NCI-H2227 treated with DMSO at 0.1 percent for 48 hours (cell line): ENCODE measurements around the gene P4HTM.
A peak's percentile ranks its signal among the peaks of the same experiment; 100 is the strongest.
"Not testable (repeated sequence)": the region's sequence is repeated elsewhere in the genome, so short reads cannot be mapped to it uniquely, and the experiment has no call there.

Source experiments
- DNase-seq: peaks from one replicate; lab custom pipeline; 2025; lab: John Stamatoyannopoulos, UW

The P4HTM gene

DNA sequence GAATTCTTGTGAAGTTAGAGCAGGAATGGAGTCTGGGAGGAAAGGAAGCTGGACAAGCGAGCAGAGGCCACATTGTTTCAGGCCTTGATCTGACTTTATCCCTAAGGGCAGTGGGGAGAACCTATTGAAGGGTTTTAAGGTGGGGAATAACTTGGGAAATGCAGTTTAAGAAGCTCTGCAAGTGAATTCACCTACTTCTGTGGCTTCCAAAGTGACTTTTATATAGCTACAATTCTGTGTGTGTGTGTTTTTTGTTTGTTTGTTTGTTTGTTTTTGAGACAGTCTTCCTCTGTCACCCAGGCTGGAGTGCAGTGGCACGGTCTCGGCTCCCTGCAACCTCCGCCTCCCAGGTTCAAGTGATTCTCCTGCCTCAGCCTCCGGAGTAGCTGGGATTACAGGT, 18.6 kb downstream of the P4HTM start:
- DNase-seq: not testable (repeated sequence)

DNA sequence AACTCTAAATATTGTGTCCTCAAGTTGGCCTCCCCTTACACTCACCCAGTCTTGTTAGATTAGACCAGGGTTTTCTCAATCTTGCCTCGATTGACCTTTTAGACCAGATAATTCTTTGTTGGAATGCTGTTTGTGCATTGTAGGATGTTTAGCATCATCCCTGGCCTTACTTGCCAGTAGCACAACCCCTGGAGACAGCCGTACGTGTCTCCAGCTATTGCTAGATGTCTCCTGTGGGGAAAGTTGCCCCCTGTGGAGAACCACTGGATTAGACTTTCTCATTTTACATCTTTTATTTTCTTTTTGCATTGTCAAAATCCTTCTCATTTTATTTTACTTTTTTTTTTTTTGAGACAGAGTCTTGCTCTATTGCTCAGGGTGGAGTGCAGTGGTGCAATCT, 19.4 kb downstream of the P4HTM start:
- no peak for DNase-seq

DNA sequence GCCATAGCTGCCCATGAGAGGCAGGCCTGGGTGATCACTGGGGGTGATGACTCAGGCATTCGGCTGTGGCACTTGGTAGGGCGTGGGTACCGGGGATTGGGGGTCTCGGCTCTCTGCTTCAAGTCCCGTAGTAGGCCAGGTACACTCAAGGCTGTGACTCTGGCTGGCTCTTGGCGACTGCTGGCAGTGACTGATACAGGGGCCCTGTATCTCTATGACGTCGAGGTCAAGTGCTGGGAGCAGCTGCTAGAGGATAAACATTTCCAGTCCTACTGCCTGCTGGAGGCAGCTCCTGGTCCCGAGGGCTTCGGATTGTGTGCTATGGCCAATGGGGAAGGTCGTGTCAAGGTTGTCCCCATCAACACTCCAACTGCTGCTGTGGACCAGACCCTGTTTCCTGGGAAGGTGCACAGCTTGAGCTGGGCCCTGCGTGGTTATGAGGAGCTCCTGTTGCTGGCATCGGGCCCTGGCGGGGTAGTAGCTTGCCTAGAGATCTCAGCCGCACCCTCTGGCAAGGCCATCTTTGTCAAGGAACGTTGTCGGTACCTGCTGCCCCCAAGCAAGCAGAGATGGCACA, 22.5 kb downstream of the P4HTM start:
- DNase-seq: no peak

DNA sequence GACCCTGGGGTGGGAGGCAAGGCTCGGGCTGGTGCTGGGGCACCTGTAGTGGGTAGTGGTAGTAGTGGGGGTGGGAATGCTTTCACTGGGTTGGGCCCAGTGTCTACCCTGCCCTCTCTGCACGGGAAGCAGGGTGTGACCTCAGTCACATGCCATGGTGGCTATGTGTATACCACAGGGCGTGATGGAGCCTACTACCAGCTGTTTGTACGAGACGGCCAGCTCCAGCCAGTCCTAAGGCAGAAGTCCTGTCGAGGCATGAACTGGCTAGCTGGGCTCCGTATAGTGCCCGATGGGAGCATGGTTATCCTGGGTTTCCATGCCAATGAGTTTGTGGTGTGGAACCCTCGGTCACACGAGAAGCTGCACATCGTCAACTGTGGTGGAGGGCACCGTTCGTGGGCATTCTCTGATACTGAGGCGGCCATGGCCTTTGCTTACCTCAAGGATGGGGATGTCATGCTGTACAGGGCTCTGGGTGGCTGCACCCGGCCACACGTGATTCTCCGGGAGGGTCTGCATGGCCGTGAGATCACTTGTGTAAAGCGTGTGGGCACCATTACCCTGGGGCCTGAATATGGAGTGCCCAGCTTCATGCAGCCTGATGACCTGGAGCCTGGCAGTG, 23.2 kb downstream of the P4HTM start:
- no peak for DNase-seq

DNA sequence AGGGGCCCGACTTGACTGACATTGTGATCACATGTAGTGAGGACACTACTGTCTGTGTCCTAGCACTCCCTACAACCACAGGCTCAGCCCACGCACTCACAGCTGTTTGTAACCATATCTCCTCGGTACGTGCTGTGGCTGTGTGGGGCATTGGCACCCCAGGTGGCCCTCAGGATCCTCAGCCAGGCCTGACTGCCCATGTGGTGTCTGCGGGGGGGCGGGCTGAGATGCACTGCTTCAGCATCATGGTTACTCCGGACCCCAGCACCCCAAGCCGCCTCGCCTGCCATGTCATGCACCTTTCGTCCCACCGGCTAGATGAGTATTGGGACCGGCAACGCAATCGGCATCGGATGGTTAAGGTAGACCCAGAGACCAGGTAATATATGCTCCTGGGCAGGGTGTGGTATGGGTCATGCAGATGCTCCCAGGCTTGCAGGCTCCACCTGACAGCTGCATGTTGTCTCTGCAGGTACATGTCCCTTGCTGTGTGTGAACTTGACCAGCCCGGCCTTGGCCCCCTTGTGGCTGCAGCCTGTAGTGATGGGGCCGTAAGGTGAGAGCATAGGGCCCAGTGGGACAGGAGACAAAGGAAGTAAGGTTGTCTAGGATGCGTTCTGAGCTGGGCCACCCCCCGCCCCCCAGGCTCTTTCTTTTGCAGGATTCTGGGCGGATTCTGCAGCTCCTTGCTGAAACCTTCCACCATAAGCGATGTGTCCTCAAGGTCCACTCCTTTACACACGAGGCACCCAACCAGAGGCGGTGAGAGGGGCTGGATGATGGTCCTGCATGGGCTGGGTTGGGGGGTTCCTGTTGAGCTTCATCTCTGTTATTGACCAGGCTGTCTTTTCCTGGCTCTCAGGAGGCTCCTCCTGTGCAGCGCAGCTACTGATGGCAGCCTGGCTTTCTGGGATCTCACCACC, 24.0 kb downstream of the P4HTM start:
- no peak for DNase-seq

DNA sequence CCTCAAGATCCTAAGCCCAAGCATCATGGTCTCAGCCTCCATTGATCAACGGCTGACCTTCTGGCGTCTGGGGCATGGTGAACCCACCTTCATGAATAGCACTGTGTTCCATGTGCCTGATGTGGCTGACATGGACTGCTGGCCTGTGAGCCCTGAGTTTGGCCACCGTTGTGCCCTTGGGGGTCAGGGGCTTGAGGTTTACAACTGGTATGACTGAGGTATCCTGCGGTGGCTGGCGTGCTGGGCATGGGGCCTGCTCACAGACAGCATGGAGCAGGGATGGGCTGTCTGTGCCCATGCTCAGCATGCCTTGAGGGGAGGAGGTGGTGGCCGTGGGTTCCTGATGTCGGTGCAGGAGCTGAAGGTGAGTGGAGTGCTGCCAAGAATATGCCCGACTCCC, 25.0 kb downstream of the P4HTM start:
- DNase-seq: no peak

DNA sequence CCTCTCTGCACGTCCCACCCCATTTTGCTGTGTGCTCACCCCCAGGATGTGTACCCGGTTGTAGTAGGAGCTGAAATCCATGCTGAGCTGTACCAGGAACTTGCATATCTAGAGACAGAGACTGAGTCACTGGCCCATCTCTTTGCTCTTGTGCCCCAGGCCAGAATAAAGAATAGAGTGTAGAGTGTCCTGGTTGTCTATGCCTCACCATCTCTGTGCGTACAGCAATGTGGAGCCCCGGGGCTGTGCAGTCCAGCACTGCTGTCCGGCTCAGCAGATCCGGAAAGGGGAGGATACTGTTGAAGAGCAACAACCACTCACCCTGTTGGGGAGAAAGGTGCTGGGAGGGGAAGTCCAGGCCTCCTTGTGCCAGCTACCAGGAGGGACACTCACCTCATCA, 25.7 kb downstream of the P4HTM start:
- no peak for DNase-seq

DNA sequence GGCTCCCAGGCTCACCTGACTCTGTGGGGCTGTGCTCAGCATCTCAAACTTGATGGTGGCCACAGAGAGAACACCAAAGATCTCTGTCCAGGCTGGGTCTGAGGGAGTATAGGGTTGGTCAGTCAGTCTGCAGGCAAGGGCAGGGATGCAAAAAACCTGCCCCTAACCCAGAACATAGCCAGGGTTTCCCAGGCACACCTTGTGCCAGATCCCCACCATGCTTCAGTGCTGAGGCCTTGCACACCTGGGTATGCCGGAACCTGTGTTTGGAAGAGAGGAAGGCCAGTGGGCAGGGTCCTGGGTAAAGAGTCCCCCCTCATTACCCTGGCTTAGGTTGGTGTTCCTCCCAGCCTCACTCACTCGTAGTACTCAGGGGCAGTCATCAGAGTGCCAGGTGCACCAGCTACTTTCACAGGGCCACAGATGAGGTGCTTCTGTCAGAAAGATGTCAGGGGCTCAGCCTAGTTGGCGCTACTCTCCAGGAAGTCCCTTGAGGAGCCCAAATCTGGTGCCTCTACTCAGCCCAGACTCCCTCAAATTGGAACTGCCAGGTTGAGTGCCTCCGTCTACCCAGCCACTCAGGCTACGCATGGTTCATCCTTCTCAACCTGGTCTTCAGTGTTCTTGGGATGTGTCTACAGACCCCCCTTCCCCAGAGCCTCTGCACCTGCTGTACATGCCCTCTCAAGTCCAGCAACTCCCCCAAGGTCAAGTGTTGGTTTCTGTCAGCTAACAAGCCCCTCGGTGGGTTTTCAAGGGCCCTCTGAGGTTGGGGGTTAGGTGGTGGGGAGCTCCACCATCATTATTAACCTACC, 26.6 kb downstream of the P4HTM start:
- no peak for DNase-seq

DNA sequence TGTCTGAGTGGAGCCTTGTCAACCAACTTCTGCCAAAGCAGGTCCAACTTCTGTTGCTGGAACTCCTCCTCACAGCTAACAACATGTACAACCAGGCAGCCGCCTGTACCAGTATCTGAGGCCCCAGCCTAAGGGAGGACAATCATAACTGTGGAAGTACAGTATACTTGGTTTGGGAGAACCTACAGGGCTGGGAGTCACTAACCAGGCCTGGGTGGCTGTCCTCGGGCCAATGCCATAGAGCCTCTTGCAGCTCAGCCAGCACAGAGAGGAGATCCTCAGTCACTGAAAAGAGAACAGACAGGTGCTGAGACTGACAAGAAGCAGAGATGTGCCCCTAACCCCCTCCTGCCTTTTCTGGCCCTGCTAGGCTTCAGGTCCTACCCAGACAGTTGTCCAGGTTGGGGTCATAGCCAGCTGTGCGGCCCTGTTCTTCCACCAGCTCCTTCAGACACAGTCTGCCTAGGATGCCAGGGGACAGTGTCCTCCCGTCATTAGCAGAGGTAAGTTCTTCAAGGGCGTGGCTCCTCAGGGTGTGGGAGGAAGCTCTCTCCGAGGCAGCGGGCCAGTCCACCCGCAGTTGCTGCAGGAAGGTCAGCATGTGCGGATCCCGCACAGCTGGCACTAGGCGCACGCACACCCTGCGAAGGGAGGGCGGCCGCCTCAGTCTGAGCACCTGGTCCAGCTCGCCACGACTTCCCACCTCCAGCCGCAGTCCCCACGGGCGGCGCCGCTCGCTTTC, 27.4 kb downstream of the P4HTM start:
- no peak for DNase-seq

DNA sequence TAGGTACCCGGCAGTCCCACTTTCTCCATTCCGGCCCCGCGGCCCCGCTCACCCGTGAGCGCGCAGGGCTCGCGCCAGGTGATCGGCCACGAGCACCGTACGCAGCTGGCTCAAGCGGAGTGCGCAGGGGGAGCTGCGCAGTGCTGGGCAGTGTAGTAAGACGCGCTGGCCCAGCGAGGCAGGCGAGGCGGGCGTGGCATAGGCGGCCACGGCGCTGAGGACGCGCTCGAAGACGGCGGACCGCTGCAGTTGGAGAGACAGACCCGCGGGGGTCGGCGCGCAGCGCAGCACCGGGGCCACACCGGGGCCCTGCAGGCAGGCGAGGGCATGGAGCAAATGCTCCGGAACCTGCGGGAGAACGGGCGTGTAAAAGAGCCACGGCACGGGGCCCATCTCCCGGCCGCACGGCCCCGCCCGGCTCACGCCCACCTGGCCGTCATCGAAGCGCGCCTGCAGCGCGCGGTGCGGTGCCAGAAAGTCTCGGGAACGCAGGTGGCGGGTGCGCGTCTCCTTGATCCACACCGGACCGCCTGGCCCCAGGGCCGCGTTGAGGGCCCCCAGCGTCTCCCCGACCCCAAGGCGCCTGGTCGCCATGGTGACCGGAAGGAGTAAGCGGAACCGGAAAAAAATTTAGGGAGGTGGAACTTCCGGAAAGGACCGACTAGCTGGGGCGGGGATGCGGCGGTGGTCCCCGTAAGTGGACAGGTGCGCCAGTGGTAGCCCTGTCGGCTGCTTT, 28.1 kb downstream of the P4HTM start, which contains the start of gene DALRD3:
Gene DALRD3 (minus strand): TSS at position 610 of the 736 bp plus-strand sequence. CDS start 16 bp downstream, at position 594.
- peak; percentile 63 for DNase-seq

DNA sequence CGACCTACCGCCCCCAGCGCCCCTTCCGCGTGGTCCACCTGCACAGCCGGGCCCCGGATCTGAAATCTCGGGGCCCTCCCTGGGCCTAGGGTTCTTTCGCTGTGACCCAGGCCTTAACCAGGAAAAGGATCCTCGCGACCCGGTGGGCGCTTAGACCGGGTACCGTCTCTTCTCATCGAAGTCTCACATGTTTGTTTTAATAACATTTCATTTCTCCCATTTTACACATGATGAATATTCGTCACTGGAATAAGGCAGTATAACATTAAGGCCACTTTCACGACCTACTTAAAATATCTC, 28.6 kb downstream of the P4HTM start:
- DNase-seq: no peak

DNA sequence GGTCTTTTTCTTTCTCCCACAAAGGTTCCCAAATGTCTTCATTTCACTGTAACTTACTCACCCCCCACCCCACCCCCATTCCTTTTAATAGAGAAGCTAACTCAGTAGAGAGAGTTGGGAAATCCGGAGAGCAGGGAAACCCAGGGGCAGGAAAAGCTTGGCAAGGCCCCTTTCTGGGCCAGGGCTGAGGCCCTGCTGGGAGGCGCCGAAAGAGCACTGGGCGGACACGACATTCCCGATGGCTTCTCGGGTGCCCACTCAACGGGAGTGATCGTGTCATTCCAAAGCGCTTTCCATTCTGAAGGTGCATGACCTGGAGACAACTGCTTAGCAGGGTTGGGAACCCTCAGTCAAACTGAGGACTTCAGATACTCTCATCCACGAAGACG, 29.9 kb downstream of the P4HTM start:
- DNase-seq: no peak

DNA sequence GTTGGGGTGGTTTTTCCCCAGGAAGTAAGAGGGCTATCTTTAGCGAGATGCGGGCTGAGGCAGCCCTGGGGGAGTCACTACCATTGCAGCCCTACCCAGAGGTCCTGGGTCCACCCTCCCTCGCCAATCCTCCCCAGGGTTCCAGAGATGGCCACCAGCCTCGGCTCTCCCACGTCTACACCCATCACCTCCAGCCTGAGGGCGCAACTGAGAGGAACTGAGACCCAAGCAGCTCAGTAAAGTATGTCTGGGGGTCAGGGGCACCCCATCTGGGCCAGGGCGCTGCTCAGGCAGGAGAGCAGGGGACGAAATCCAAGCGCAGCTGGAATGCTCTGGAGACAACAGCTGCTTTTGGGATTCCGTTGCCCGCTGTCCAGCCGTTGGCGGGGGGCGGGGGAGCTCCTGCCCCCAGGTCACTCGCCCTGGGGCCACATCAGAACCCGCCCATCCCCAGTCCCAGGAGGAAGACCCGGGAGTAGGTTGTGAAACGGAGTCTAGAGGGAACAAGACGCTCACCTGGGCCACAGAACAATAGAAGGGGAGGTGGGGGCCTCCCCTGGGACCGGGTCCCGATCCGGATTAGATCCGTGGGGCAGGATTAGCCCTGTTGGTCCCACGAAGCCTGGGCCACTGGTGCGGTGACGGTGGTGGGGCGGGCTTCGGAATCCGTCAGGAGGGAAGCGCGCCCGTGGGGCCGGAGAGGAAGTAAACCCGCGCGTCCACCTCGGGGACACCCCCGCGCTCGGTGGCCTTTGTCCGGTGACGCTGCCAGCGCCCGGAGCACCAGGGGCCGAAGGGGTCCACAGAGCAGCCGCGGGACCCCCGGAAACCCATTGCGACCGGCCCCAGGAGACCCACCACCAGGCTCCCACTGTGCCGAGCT, 30.5 kb downstream of the P4HTM start:
- no peak for DNase-seq

DNA sequence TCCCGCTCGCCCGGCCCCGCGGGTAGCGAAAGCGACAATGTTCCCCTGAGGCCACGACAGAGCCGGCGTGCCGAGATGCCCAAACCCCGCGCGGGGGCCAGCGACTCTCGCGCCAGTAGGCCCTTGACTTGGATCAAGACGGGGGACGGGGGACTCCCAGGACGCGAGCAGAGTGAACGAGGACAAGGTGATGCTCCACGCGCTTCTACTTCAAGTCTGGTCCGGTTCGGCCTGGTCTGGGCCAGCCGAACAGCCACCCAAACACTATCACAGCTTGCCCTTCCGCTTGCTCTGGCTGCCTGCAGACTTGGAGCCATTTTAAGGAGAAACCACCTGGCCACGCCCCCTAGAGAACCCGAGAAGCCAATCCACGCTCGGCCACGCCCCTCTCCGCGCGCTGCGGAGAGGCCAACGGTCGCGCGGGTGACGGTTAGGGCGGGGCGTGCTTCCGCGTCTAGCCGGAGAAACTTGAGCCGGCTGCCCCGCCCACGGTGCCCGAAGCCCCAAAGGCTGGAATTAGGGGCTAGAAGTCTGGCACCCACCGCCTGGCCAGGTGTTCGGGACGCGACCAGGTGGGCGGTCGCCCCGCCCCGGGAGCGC, 31.3 kb downstream of the P4HTM start:
- peak; percentile 91 for DNase-seq

DNA sequence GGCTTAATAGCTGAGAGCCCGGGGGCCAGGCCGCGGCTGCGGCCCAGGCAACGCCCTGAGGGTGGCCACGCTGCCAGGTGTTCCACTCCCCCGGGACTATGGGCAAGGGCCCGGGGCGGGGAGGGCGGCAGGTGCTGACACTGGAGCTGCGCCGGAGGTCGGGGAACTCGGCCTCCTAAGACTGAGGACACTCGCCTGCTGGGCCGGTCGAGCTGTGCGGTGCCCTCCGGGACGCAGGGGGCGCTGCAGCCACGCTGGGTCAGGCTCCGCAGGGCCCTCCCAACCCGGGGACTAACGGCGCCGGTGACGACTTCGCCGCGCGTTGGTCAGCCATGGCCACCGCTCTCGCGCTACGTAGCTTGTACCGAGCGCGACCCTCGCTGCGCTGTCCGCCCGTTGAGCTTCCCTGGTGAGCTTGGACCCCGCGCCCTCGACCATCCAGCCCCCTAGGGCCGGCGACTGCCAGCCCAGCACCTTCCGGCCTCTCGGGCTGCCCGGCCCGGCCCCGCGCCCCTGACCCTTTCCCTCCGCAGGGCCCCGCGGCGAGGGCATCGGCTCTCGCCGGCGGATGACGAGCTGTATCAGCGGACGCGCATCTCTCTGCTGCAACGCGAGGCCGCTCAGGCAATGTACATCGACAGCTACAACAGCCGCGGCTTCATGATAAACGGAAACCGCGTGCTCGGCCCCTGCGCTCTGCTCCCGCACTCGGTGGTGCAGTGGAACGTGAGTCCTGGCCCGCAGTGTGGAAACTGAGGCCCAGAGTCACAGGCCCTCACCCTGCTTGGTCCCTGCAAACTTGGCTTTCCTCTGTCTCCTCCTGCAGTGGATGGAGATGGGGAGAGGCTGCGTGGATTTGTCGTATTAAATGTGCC, 32.0 kb downstream of the P4HTM start, which contains the start of gene NDUFAF3:
Gene NDUFAF3 (plus strand): TSS at position 309 of the 875 bp plus-strand sequence. CDS start 24 bp downstream, at position 333.
- DNase-seq: peak; percentile 64

DNA sequence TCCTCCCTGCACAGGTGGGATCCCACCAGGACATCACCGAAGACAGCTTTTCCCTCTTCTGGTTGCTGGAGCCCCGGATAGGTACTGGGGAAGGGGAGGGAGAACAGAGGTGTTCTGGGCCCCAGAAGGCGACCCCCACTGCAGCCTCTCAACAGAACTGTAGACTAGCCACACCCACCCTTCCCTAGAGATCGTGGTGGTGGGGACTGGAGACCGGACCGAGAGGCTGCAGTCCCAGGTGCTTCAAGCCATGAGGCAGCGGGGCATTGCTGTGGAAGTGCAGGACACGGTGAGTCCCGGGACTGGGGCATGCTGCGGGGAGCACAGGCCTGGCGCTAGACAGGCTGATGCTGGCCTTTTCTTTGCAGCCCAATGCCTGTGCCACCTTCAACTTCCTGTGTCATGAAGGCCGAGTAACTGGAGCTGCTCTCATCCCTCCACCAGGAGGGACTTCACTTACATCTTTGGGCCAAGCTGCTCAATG, 32.7 kb downstream of the P4HTM start:
- no peak for DNase-seq

DNA sequence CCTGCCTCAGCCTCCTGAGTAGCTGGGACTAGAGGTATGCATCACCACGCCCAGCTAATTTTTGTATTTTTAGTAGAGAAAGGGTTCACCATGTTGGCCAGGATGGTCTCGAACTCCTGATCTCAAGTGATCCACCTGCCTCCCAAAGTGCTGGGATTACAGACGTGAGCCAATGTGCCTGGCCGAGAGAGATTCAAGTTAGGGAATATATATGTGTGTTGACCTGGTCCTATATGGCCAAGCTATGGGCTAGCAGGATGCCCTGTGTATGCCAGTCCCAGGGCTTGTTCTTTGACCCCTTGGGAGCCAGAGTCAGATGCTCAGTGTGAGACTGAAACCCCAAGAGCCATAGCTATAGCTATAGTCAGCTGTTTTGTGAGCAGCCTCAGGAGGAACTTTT, 33.7 kb downstream of the P4HTM start:
- no peak for DNase-seq

DNA sequence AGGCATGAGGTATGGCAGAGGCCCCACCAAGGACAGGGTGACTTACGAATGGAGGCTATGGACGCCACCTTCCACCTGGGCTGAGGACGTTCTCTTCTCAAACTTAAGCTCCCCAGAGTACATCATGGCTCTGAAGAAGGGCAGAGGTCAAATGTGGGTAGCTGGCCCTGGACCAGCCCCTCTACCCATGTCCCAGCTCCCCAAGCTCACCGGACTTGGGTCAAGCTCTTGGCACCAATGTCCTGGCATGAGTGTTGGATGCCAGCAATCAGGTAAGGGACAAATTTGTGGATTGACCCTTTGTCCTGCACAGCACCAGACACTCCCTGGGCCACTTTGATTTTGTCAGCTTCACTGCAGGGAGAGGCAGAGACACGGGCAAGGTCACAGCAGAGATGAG, 34.4 kb downstream of the P4HTM start:
- DNase-seq: no peak
